Islet precursor cell (in vitro differentiated cells): ENCODE measurements around the gene GNAS.
"Not testable (repeated sequence)": the region's sequence is repeated elsewhere in the genome, so short reads cannot be mapped to it uniquely, and the experiment has no call there.

Source experiments
- DNase-seq: peaks from one replicate; pipeline ENCODE4 v3.0.0-alpha.2; 2018

GNAS gene

GRCh38 chr20:58852543-58853271 lies at the start of gene GNAS:
Gene GNAS (plus strand): TSS chr20:58852716.
- peak; percentile 86 for DNase-seq

- no peak for DNase-seq
Observed at GRCh38 chr20:58803533-58803932, 49.0 kb upstream of the GNAS start.

- DNase-seq = no peak
Observed at GRCh38 chr20:58807801-58808200, 44.7 kb upstream of the GNAS start.

- DNase-seq = no peak
Observed at GRCh38 chr20:58808271-58809046, 44.1 kb upstream of the GNAS start.

GRCh38 chr20:58810116-58810878 lies 42.2 kb upstream of the GNAS start:
- no peak for DNase-seq

GRCh38 chr20:58810879-58811250 lies 41.7 kb upstream of the GNAS start:
- no peak for DNase-seq

GRCh38 chr20:58811334-58811733 lies 41.2 kb upstream of the GNAS start:
- no peak for DNase-seq

- DNase-seq = no peak
Observed at GRCh38 chr20:58813369-58813768, 39.1 kb upstream of the GNAS start.

GRCh38 chr20:58815448-58815847 lies 37.1 kb upstream of the GNAS start:
- DNase-seq = no peak

GRCh38 chr20:58816051-58816450 lies 36.5 kb upstream of the GNAS start:
- no peak for DNase-seq

- no peak for DNase-seq
Observed at GRCh38 chr20:58816957-58817651, 35.4 kb upstream of the GNAS start.

- DNase-seq = no peak
Observed at GRCh38 chr20:58817748-58818147, 34.8 kb upstream of the GNAS start.

- DNase-seq = peak; percentile 78
Observed at GRCh38 chr20:58818586-58819285, 33.8 kb upstream of the GNAS start.

- no peak for DNase-seq
Observed at GRCh38 chr20:58819921-58820320, 32.6 kb upstream of the GNAS start.

GRCh38 chr20:58820515-58820914 lies 32.0 kb upstream of the GNAS start:
- not testable (repeated sequence) for DNase-seq

- DNase-seq = no peak
Observed at GRCh38 chr20:58822149-58822548, 30.4 kb upstream of the GNAS start.

- DNase-seq = no peak
Observed at GRCh38 chr20:58822748-58823730, 29.5 kb upstream of the GNAS start.

- no peak for DNase-seq
Observed at GRCh38 chr20:58824843-58825242, 27.7 kb upstream of the GNAS start.

GRCh38 chr20:58825450-58825849 lies 27.1 kb upstream of the GNAS start:
- no peak for DNase-seq

- DNase-seq = no peak
Observed at GRCh38 chr20:58826271-58826670, 26.2 kb upstream of the GNAS start.

GRCh38 chr20:58828136-58828535 lies 24.4 kb upstream of the GNAS start:
- DNase-seq = no peak
